Naive thymus-derived CD8-positive, alpha-beta T cell (primary cell): ENCODE data around the gene SARNP. TPM values are rescaled to one million over a fixed set of nuclear protein-coding genes. Genes with fewer than 3 reads are reported as not detected.

Source experiments
- ATAC-seq, 2 donors: fragments of 150-1000 bp; cut with Tn5 transposase in 1 of 2; sonication (Bioruptor Pico), chemical (Tn5 transposase) in 1 of 2; 1 replicate in 1 of 2; 2 replicates in 1 of 2; pipeline ENCODE4 v1.10.0; 2021; ENCODE audit warnings: mild to moderate bottlenecking in 2 of 2, moderate library complexity in 2 of 2
- POLR2A ChIA-PET: fragments of 350-600 bp; sonication (Branson Sonifier 250); formaldehyde crosslinking; loops from one replicate; lab custom pipeline; 2021; ENCODE audit warnings: antibody characterized with exemption; lab: Charles Lee
- DNase-seq, 10 donors: peaks; one replicate each; pipeline versions ENCODE4 v3.0.0 to v3.0.0-alpha.2; 2020 to 2022
- H3K27ac Mint-ChIP-seq, 10 donors: one replicate each; pipeline ENCODE4 v1.8.0; 2020 to 2022; ENCODE audit warnings: mild to moderate bottlenecking in 10 of 10, mixed read lengths in 10 of 10, moderate library complexity in 4 of 10, inconsistent platforms in 1 of 10
- H3K27me3 Mint-ChIP-seq, 5 donors: one replicate each; pipeline ENCODE4 v1.8.0; 2021 to 2022; ENCODE audit warnings: mixed read lengths in 5 of 5
- H3K36me3 Mint-ChIP-seq, 3 donors: one replicate each; pipeline ENCODE4 v1.8.0; 2020 to 2022; ENCODE audit warnings: mixed read lengths in 3 of 3, mild to moderate bottlenecking in 2 of 3, inconsistent platforms in 1 of 3
- H3K4me1 Mint-ChIP-seq, 4 donors: one replicate each; pipeline ENCODE4 v1.8.0; 2021 to 2022; ENCODE audit warnings: mixed read lengths in 4 of 4
- H3K4me3 Mint-ChIP-seq, 10 donors: one replicate each; pipeline ENCODE4 v1.8.0; 2020 to 2022; ENCODE audit warnings: mild to moderate bottlenecking in 10 of 10, mixed read lengths in 10 of 10, moderate library complexity in 6 of 10, inconsistent platforms in 1 of 10
- H3K9me3 Mint-ChIP-seq, 9 donors: one replicate each; pipeline ENCODE4 v1.8.0; 2020 to 2022; ENCODE audit warnings: mixed read lengths in 9 of 9, mild to moderate bottlenecking in 3 of 9, inconsistent platforms in 1 of 9, moderate library complexity in 1 of 9
- polyA plus RNA-seq, 3 donors: library from polyadenylated mRNA; unstranded; fragments of 300-500 nt; fragmentation: Illumina TruSeq; gene quantifications; one replicate each; pipeline ENCODE4 v1.2.3, GENCODE V29; 2021
- total RNA-seq, 8 experiments: library from RNA in 2 of 8; stranded (reverse) in 2 of 8; gene quantifications; one replicate each; pipeline ENCODE4 v1.2.3 and lab custom pipeline; 2021 to 2026

Gene SARNP
- total and polyA plus RNA-seq, 5 experiments from 2014 or later, result 43.6 to 104 (median 93.6) TPM

- Mint-ChIP-seq H3K4me3 (peak within 1 kb of the TSS in 2 of 10 donors; percentile 24 to 32), H3K36me3 (peaks cover 0 to 3% (median 3%) of the 10 kb centered on the region in 3 donors), H3K27ac (peak within 1 kb of the TSS in 3 of 10 donors; percentile 18 to 43 (median 40)), H3K9me3 (peaks cover 0 to 3% (median 0%) of the 10 kb centered on the region in 9 donors), H3K27me3 (peaks cover 0 to 2% (median 0%) of the 10 kb centered on the region in 5 donors), H3K4me1 (peaks cover 16 to 52% (median 40%) of the 10 kb centered on the region in 4 donors)
- DNase-seq, result no peak
- no peak for ATAC-seq
- POLR2A ChIA-PET, result interaction anchor here (4.0 kb wide), 1 partner anchor 10 kb away, joined by 23 read pairs; the partner anchor contains the start of gene CD63
Measured at GRCh38 chr12:55720071-55720564, 97.4 kb downstream of the SARNP start, which contains the start of gene RDH5. Gene RDH5 (plus strand): TSS chr12:55720393. CDS start chr12:55721185, 792 bp downstream.

- peak overlapping the region in 1 of 10 donors; percentile 43 for H3K27ac Mint-ChIP-seq
- DNase-seq (no peak), ATAC-seq (no peak)
- H3K4me3 Mint-ChIP-seq, result peak overlapping the region in 2 of 10 donors; percentile 24 to 32
- H3K9me3 Mint-ChIP-seq, result peaks cover 0 to 3% (median 0%) of the 10 kb centered on the region in 9 donors
- POLR2A ChIA-PET, result interaction anchor here (4.0 kb wide), 1 partner anchor 10 kb away, joined by 23 read pairs; the partner anchor contains the start of gene CD63
- peaks cover 0 to 2% (median 0%) of the 10 kb centered on the region in 5 donors for H3K27me3 Mint-ChIP-seq
- H3K4me1 Mint-ChIP-seq, result peaks cover 12 to 45% (median 34%) of the 10 kb centered on the region in 4 donors
- peaks cover 0 to 3% (median 0%) of the 10 kb centered on the region in 3 donors for H3K36me3 Mint-ChIP-seq
Measured at GRCh38 chr12:55719371-55719770, 98.2 kb downstream of the SARNP start.

GRCh38 chr12:55718624-55719275 is 98.8 kb downstream of the SARNP start:
- H3K4me3 Mint-ChIP-seq, result peak overlapping the region in 1 of 10 donors; percentile 39
- peaks cover 0 to 3% (median 0%) of the 10 kb centered on the region in 9 donors for H3K9me3 Mint-ChIP-seq
- H3K4me1 Mint-ChIP-seq, result peaks cover 12 to 44% (median 34%) of the 10 kb centered on the region in 4 donors
- peak overlapping the region in 1 of 10 donors; percentile 29 for H3K27ac Mint-ChIP-seq
- no peak for DNase-seq
- H3K27me3 Mint-ChIP-seq, result peaks cover 0 to 2% (median 0%) of the 10 kb centered on the region in 5 donors
- ATAC-seq, result no peak
- POLR2A ChIA-PET, result interaction anchor here (4.0 kb wide), 1 partner anchor 11 kb away, joined by 23 read pairs; the partner anchor contains the start of gene CD63
- H3K36me3 Mint-ChIP-seq, result peaks cover 0 to 3% (median 0%) of the 10 kb centered on the region in 3 donors

- POLR2A ChIA-PET, result interaction anchor here (1.2 to 4.0 kb wide), 6 partner anchors 8 to 218 kb away, joined by 3 to 23 read pairs (median 5); partner anchors contain the start of gene CD63
- Mint-ChIP-seq H3K4me1 (peaks cover 12 to 41% (median 34%) of the 10 kb centered on the region in 4 donors), H3K4me3 (peak overlapping the region in 7 of 10 donors; percentile 23 to 96 (median 86)), H3K36me3 (peaks cover 0 to 3% (median 0%) of the 10 kb centered on the region in 3 donors), H3K27ac (peak overlapping the region in 5 of 10 donors; percentile 29 to 95 (median 51)), H3K27me3 (peaks cover 0 to 2% (median 0%) of the 10 kb centered on the region in 5 donors), H3K9me3 (peaks cover 0 to 3% (median 0%) of the 10 kb centered on the region in 9 donors)
- DNase-seq, result no peak
- ATAC-seq, result no peak
Measured at GRCh38 chr12:55718015-55718414, 99.5 kb downstream of the SARNP start.

GRCh38 chr12:55717011-55718007 is 100.2 kb downstream of the SARNP start:
- Mint-ChIP-seq H3K27me3 (peaks cover 0 to 2% (median 0%) of the 10 kb centered on the region in 5 donors), H3K4me3 (peak overlapping the region; percentile 86 to 97 (median 90)), H3K9me3 (peaks cover 0 to 3% (median 0%) of the 10 kb centered on the region in 9 donors), H3K4me1 (peaks cover 12 to 41% (median 35%) of the 10 kb centered on the region in 4 donors), H3K36me3 (peaks cover 0 to 3% (median 0%) of the 10 kb centered on the region in 3 donors), H3K27ac (peak overlapping the region; percentile 14 to 99 (median 96))
- DNase-seq (no peak), ATAC-seq (no peak)
- POLR2A ChIA-PET, result interaction anchor here (0.5 to 4.0 kb wide), 9 partner anchors 8 to 596 kb away, joined by 3 to 23 read pairs (median 5); partner anchors contain the start of gene CD63

- peaks cover 0 to 3% (median 0%) of the 10 kb centered on the region in 3 donors for H3K36me3 Mint-ChIP-seq
- H3K9me3 Mint-ChIP-seq, result peaks cover 0 to 3% (median 0%) of the 10 kb centered on the region in 9 donors
- H3K27me3 Mint-ChIP-seq, result peaks cover 0 to 4% (median 0%) of the 10 kb centered on the region in 5 donors
- H3K4me3 Mint-ChIP-seq, result peak overlapping the region; percentile 86 to 97 (median 90)
- peak overlapping the region; percentile 37 to 99 (median 96) for H3K27ac Mint-ChIP-seq
- DNase-seq (no peak), ATAC-seq (no peak)
- H3K4me1 Mint-ChIP-seq, result peaks cover 12 to 41% (median 35%) of the 10 kb centered on the region in 4 donors
- POLR2A ChIA-PET, result interaction anchor here (0.5 to 2.2 kb wide), 11 partner anchors 9 to 731 kb away, joined by 3 to 19 read pairs (median 5); partner anchors contain the start of genes CD63, PYM1 and RAB5B
Measured at GRCh38 chr12:55716582-55716957, 101.0 kb downstream of the SARNP start.

- Mint-ChIP-seq H3K36me3 (peaks cover 0 to 3% (median 0%) of the 10 kb centered on the region in 3 donors), H3K27ac (peak within 1 kb of the TSS; percentile 93 to 99 (median 96)), H3K9me3 (peaks cover 0 to 3% (median 0%) of the 10 kb centered on the region in 9 donors), H3K4me1 (peaks cover 12 to 39% (median 35%) of the 10 kb centered on the region in 4 donors), H3K4me3 (peak within 1 kb of the TSS; percentile 86 to 97 (median 90)), H3K27me3 (peaks cover 0 to 4% (median 0%) of the 10 kb centered on the region in 5 donors)
- DNase-seq (peak; percentile 88 to 97 (median 92)), ATAC-seq (peak; percentile 94)
- POLR2A ChIA-PET, result interaction anchor here (0.7 to 2.2 kb wide), 13 partner anchors 10 to 1740 kb away, joined by 3 to 19 read pairs (median 4); partner anchors contain the start of genes CD63, GDF11, ORMDL2 and PYM1
Measured at GRCh38 chr12:55715833-55716581, 101.5 kb downstream of the SARNP start, which contains the start of gene BLOC1S1. Gene BLOC1S1 (plus strand): TSS chr12:55716046. CDS start chr12:55716052, 6 bp downstream.

- H3K4me1 Mint-ChIP-seq, result peaks cover 12 to 34% (median 32%) of the 10 kb centered on the region in 4 donors
- ATAC-seq (no peak), DNase-seq (no peak)
- peaks cover 0 to 3% (median 0%) of the 10 kb centered on the region in 9 donors for H3K9me3 Mint-ChIP-seq
- POLR2A ChIA-PET, result interaction anchor here (0.9 to 2.2 kb wide), 9 partner anchors 10 to 259 kb away, joined by 3 to 19 read pairs (median 7); partner anchors contain the start of genes CD63, GDF11, ORMDL2 and PYM1
- H3K27ac Mint-ChIP-seq, result peak overlapping the region; percentile 93 to 99 (median 96)
- peaks cover 0 to 8% (median 0%) of the 10 kb centered on the region in 5 donors for H3K27me3 Mint-ChIP-seq
- peaks cover 0 to 3% (median 0%) of the 10 kb centered on the region in 3 donors for H3K36me3 Mint-ChIP-seq
- peak overlapping the region; percentile 86 to 97 (median 90) for H3K4me3 Mint-ChIP-seq
Measured at GRCh38 chr12:55715169-55715764, 102.3 kb downstream of the SARNP start.

GRCh38 chr12:55713721-55714120 is 103.8 kb downstream of the SARNP start:
- peak overlapping the region in 1 of 10 donors; percentile 33 for H3K4me3 Mint-ChIP-seq
- H3K27ac Mint-ChIP-seq, result no peak overlapping the region
- H3K36me3 Mint-ChIP-seq, result peaks cover 0 to 3% (median 0%) of the 10 kb centered on the region in 3 donors
- DNase-seq, result no peak
- peaks cover 15 to 37% (median 35%) of the 10 kb centered on the region in 4 donors for H3K4me1 Mint-ChIP-seq
- H3K27me3 Mint-ChIP-seq, result peaks cover 5 to 13% (median 10%) of the 10 kb centered on the region in 5 donors
- no peak for ATAC-seq
- POLR2A ChIA-PET, result no interaction called here
- peaks cover 0 to 3% (median 0%) of the 10 kb centered on the region in 9 donors for H3K9me3 Mint-ChIP-seq
